Tibial nerve (tissue), 4 donors: ENCODE results near the gene CTNND2. TPM values are rescaled to one million over a fixed set of nuclear protein-coding genes. Genes with fewer than 3 reads are reported as not detected.
A peak's percentile ranks its signal among the peaks of the same experiment; 100 is the strongest.

Source experiments
- DNase-seq, 2 donors: peaks; one replicate each; pipeline ENCODE4 v3.0.0-alpha.2; 2019; ENCODE audit warnings: low spot score in 2 of 2
- H3K27ac ChIP-seq, 4 donors: fragments of 200-600 bp; sonication (generic) in 3 of 4; one replicate each; pipeline ENCODE4 v1.5.1; 2017 to 2019; ENCODE audit warnings: mild to moderate bottlenecking in 1 of 4
- H3K27me3 ChIP-seq, 2 donors: fragments of 200-600 bp; sonication (generic) in 1 of 2; one replicate each; pipeline versions ENCODE4 v1.5.1 to v1.6.0; 2017 to 2019
- H3K36me3 ChIP-seq, 3 donors: fragments of 200-600 bp; sonication (generic); one replicate each; pipeline ENCODE4 v1.5.1; 2018 to 2019
- H3K4me1 ChIP-seq, 4 donors: fragments of 200-600 bp; sonication (generic) in 3 of 4; one replicate each; pipeline ENCODE4 v1.5.1; 2017 to 2019
- H3K4me3 ChIP-seq, 4 donors: fragments of 200-600 bp; sonication (generic) in 3 of 4; one replicate each; pipeline ENCODE4 v1.5.1; 2017 to 2019; ENCODE audit warnings: mild to moderate bottlenecking in 1 of 4, moderate library complexity in 1 of 4
- H3K9me3 ChIP-seq, 4 donors: fragments of 200-600 bp; sonication (generic) in 3 of 4; one replicate each; pipeline ENCODE4 v1.5.1; 2017 to 2019
- EP300 ChIP-seq, 2 donors: sonication (generic); formaldehyde crosslinking; IDR thresholded peaks; one replicate each; pipeline ENCODE4 v1.6.1; 2017; ENCODE audit warnings: antibody characterized with exemption in 2 of 2, mild to moderate bottlenecking in 1 of 2
- POLR2A ChIP-seq, 2 donors: fragments of 450-650 bp; IDR thresholded peaks; one replicate each; pipeline ENCODE4 v1.6.1; 2017; ENCODE audit warnings: antibody characterized with exemption in 2 of 2, mild to moderate bottlenecking in 2 of 2, moderate library complexity in 2 of 2
- WGBS, 2 donors: methylation state at CpG; one replicate each; pipeline ENCODE4 v1.1.5; 2018; 5-methylcytosine and 5-hydroxymethylcytosine counted together
- total RNA-seq, 4 donors: library from RNA; depleted of rRNA; stranded (reverse); fragments of >200 nt; gene quantifications; one replicate each; pipeline ENCODE4 v1.1.0, GENCODE V29; 2016
- TF ChIP-seq, protein P1 (sequence below), 5 experiments: fragments of 200-600 bp in 3 of 5; fragments of 450-650 bp in 2 of 5; sonication (generic) in 3 of 5; IDR thresholded peaks; one replicate each; pipeline ENCODE4 v1.5.1; 2016 to 2019; ENCODE audit warnings: antibody characterized with exemption in 5 of 5, mild to moderate bottlenecking in 3 of 5, moderate library complexity in 2 of 5

The CTNND2 gene
- total RNA-seq, 4 donors from 2014 or later: 1.5 to 5.7 (median 2.5) TPM; not detected in 1

DNA sequence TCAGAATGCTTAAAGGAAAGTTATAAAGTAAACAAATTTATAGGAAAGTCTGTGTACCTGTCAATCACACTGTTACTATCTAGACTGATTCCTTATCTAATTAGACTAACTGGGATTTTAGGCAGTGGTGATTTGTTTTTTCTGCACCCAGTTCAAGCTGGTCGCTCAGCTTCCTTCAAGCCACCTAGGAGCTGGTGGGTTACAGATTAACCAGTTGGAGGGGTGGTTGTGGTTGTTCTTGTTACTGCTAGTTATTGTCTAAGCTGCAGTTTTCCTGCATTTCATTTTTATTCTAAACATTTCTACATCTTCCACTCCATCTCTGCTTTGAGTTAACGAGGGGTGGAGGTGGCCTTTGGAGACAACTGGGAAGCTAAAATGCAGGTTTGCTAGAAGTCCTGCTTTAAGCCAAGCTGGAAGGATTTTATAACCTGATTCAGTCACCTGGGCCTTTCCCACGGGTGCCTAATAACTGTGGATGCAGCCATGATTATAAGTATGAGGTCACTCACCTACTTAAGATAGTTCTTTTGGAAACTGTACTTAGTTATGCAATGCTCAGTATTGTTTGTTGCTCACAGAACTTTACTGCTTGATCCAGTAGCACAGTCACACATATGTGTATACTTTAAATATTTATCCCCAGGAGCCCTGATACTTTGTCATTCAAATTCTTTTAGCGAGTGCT lies 839.3 kb downstream of the CTNND2 start:
- Histone ChIP-seq H3K36me3 (no peaks in the 10 kb centered on the region), H3K27me3 (no peaks in the 10 kb centered on the region), H3K9me3 (peaks cover 0 to 6% (median 0%) of the 10 kb centered on the region in 4 donors), H3K4me3 (no peak overlapping the region), H3K27ac (no peak overlapping the region), H3K4me1 (peaks cover 0 to 3% (median 0%) of the 10 kb centered on the region in 4 donors)
- no peak for DNase-seq
- no peak for TF ChIP-seq EP300 (IDR thresholded peaks at IDR 0.05)
- TF ChIP-seq, protein P1, sequence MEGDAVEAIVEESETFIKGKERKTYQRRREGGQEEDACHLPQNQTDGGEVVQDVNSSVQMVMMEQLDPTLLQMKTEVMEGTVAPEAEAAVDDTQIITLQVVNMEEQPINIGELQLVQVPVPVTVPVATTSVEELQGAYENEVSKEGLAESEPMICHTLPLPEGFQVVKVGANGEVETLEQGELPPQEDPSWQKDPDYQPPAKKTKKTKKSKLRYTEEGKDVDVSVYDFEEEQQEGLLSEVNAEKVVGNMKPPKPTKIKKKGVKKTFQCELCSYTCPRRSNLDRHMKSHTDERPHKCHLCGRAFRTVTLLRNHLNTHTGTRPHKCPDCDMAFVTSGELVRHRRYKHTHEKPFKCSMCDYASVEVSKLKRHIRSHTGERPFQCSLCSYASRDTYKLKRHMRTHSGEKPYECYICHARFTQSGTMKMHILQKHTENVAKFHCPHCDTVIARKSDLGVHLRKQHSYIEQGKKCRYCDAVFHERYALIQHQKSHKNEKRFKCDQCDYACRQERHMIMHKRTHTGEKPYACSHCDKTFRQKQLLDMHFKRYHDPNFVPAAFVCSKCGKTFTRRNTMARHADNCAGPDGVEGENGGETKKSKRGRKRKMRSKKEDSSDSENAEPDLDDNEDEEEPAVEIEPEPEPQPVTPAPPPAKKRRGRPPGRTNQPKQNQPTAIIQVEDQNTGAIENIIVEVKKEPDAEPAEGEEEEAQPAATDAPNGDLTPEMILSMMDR (IDR thresholded peaks at IDR 0.05): no peak
- no peak for TF ChIP-seq POLR2A (IDR thresholded peaks at IDR 0.05)
- 74 to 75% methylated on average over 4 of the region's 4 CpGs for WGBS, 2 donors

DNA sequence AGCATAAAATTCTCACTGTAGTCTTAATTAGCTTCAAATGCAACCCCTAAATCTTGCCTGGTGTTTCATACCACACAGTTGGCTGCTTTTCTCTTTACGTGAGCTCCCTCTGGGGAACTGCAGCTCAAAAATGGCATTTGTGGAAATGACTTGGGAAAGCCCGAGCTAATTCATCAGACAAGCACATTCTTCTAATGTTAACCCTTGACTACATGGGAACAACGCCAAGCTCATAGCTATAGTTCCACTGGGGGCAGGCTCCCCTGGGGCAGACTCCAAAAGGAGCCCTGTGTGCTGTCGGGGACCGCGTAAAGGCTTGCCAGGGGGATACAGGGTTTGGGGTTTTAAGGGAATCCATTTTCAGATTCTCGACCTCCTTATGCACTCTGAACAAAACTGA lies 841.8 kb downstream of the CTNND2 start:
- no peak for TF ChIP-seq EP300 (IDR thresholded peaks at IDR 0.05)
- TF ChIP-seq, protein P1 (IDR thresholded peaks at IDR 0.05): peak in 1 of 5 experiments; percentile 4
- WGBS, 2 donors: 32 to 40% methylated on average over 7 of the region's 7 CpGs

DNA sequence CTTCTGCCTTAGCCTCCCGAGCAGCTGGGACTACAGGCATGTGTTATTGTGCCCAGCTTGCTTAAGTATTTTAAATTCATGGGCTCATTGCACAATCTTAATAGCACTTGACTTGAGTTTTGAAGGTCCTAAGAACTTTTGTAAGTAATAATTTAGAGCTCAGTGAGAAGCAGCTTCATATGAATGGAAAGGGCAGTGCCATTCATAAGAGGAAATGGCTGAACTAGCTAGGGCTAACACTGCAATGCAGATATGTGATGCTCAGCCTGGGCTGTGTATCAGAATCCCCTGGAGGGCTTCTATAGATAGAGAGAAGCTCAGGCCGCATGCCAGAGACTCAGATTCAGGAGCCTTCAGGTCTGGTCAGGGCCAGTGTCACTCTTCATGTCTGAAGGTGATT lies 847.7 kb downstream of the CTNND2 start:
- H3K4me3 ChIP-seq: no peak overlapping the region
- H3K9me3 ChIP-seq: no peaks in the 10 kb centered on the region
- TF ChIP-seq, protein P1 (IDR thresholded peaks at IDR 0.05): no peak
- TF ChIP-seq EP300 (IDR thresholded peaks at IDR 0.05) (no peak), POLR2A (IDR thresholded peaks at IDR 0.05) (no peak)
- H3K27ac ChIP-seq: no peak overlapping the region
- 81 to 83% methylated on average over 2 of the region's 2 CpGs for WGBS, 2 donors
- H3K4me1 ChIP-seq: no peaks in the 10 kb centered on the region
- DNase-seq: no peak
- no peaks in the 10 kb centered on the region for H3K27me3 ChIP-seq
- H3K36me3 ChIP-seq: no peaks in the 10 kb centered on the region

More for the DNA sequence above, 841.8 kb downstream of the CTNND2 start:
- Histone ChIP-seq H3K4me1 (peaks cover 0 to 3% (median 0%) of the 10 kb centered on the region in 4 donors), H3K27ac (no peak overlapping the region), H3K9me3 (no peaks in the 10 kb centered on the region), H3K36me3 (no peaks in the 10 kb centered on the region), H3K4me3 (no peak overlapping the region), H3K27me3 (no peaks in the 10 kb centered on the region)
- DNase-seq: no peak

DNA sequence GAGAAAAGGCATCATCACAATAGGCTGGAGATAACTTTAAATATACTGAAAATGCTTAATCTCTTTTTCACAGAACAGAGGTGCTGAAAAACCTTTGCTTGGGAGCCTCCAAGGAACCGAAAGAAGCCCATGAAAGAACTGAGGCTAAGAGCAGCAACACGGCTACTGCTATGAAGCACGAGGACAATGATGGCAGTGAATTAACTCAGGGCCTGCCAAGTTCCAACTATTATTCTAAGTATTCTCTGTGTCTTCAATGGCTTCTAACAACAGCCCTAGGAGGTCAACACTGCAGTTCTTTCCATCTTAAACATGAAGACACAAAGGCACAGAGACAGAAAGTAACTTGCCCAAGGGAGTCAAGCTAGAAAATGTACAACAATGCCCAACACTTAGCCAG lies 850.2 kb downstream of the CTNND2 start:
- Histone ChIP-seq H3K27ac (no peak overlapping the region), H3K9me3 (no peaks in the 10 kb centered on the region), H3K27me3 (no peaks in the 10 kb centered on the region), H3K36me3 (no peaks in the 10 kb centered on the region), H3K4me1 (peaks cover 0 to 10% (median 0%) of the 10 kb centered on the region in 4 donors), H3K4me3 (no peak overlapping the region)
- no peak for DNase-seq
- 57 to 59% methylated on average over 3 of the region's 3 CpGs for WGBS, 2 donors
- TF ChIP-seq POLR2A (IDR thresholded peaks at IDR 0.05) (no peak), EP300 (IDR thresholded peaks at IDR 0.05) (no peak)
- TF ChIP-seq, protein P1 (IDR thresholded peaks at IDR 0.05): no peak

DNA sequence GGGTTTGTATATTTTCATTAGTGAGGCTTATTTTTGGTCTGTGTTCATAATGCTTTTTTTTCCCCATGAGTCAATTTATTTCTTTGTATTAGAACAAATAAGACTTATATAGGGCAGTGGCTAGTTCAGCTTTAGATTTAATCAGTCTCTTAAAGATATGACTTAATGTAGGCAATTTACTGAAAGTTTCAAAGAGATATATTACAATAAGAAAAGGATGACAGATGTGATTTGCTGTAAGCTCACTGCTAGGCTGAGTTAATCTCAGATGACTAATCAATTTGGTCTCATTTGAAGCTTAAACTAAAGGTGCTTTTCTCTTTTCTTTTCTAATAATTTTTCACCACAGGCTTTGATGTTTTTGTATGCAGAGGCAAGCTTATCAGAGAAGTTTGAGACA lies 851.4 kb downstream of the CTNND2 start:
- no peak for TF ChIP-seq EP300 (IDR thresholded peaks at IDR 0.05)
- no peak for TF ChIP-seq POLR2A (IDR thresholded peaks at IDR 0.05)
- TF ChIP-seq, protein P1 (IDR thresholded peaks at IDR 0.05): no peak
- H3K27ac ChIP-seq: no peak overlapping the region
- no peaks in the 10 kb centered on the region for H3K36me3 ChIP-seq
- peaks cover 0 to 10% (median 0%) of the 10 kb centered on the region in 4 donors for H3K4me1 ChIP-seq
- H3K27me3 ChIP-seq: no peaks in the 10 kb centered on the region
- no peaks in the 10 kb centered on the region for H3K9me3 ChIP-seq
- DNase-seq: no peak
- no peak overlapping the region for H3K4me3 ChIP-seq
